ENCODE data around the gene SMIM11. TPM values are rescaled to one million over a fixed set of nuclear protein-coding genes. Genes with fewer than 3 reads are reported as not detected.

SMIM11 gene, protein sequence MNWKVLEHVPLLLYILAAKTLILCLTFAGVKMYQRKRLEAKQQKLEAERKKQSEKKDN
- 1.7 to 24.3 TPM (median 13.0 TPM) in 5 replicates for total RNA-seq (2022; extraction: Qiagen RNA extraction; ENCODE audit: low read depth)

DNA sequence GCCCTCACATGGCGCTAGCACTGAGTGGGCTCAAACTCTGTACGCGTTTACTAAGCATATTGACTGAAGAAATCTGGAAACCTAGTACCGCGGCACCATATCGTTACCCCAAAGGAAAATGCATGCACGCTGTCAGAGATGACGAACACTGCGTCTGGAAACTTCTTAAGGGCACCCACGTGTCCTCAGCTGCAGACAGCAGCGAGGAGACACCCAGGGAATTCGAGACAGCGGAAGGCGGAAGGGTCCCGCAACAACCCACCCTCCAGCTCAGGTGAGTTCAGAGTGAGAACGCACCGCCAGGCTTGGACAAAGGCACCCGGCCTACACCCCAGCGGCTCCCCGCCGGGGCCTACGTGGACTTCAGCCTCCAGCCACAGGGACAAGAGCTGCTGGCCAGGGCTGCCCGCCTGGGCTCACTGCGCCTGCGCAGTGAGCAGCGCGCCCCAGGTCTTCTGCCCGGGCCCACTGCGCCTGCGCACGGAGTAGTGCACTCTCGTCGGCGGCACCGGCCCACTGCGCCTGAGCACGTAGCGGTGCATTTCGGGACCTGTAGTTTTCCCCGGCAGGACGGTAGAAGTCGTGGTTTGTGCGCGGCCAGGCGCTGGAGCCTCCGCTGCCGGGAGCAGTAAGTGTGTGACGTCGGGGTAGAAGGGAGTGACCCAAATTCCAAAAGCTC lies at the start of gene SMIM11:
Gene SMIM11 (plus strand): TSS at position 568 of the 679 bp plus-strand sequence. CDS start 3,998 bp downstream, outside the sequence.

DNA sequence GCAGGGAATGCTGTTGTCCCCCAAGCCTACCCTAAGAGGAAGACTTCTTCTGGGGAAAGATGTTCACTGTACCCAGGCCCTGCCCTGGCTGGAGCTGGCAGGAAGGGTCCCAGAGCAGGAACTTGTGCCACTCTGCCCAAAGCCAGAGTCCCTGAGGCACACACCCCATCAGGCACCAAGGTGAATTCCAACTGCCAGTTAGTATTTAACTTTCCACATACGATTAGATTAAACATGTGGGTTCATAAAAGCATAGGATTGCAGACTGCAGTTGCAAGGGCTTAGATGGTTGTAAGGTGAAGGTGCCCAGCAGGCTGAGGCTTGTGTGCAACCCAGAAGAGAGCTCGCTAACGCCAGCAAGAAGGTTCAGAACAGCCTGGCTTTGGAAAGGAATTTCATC lies 11.6 kb upstream of the SMIM11 start, which contains the start of gene KCNE2:
Gene KCNE2 (plus strand): TSS at position 274 of the 400 bp plus-strand sequence. CDS start 6,473 bp downstream, outside the sequence.

DNA sequence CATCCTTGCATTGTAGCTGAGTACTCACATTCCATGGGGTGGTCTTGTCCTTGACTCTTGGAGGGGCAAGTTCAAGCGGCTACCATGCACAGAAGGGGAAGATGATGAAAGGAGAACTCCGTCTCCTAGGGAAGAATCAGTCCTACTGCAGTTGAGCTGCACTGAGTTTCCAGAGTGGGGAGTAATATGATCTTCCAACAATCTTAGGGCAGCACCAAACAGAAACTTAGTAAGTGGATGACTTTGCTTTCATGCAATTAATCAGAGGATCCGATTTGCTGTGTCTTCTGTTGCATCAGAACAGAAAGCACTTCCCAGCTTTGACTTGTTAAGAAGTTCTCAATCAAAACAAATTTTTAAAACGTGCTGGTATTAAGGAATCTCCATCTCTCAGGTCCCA lies 48.5 kb downstream of the SMIM11 start, which contains the start of gene SMIM34:
Gene SMIM34 (minus strand): TSS at position 147 of the 400 bp plus-strand sequence. CDS start 112 bp downstream, at position 35.

Other genes starting within 250 kb of the SMIM11 start
- not detected in 5 replicates for gene KCNE2, start 11.5 kb upstream of the SMIM11 start, total RNA-seq (2022; extraction: Qiagen RNA extraction; ENCODE audit: low read depth)
- gene SMIM34, start 48.4 kb downstream of the SMIM11 start, total RNA-seq (2022; extraction: Qiagen RNA extraction; ENCODE audit: low read depth), result not detected in 5 replicates
- 0.05 to 0.09 TPM in 2 of 5 replicates, not detected in the others for gene KCNE1, start 136.7 kb downstream of the SMIM11 start, total RNA-seq (2022; extraction: Qiagen RNA extraction; ENCODE audit: low read depth)
- 8.5 to 10.4 TPM (median 9.6 TPM) in 5 replicates for gene RCAN1, start 239.6 kb downstream of the SMIM11 start, total RNA-seq (2022; extraction: Qiagen RNA extraction; ENCODE audit: low read depth)